Caki2 (cell line): Measurements from ENCODE around the gene FBXO27. TPM values are rescaled to one million over a fixed set of nuclear protein-coding genes. Genes with fewer than 3 reads are reported as not detected.

Experiments used
- DNase-seq: peaks from one replicate; pipeline ENCODE4 v3.0.0-alpha.2; 2015; ENCODE audit warnings: low read depth
- in situ Hi-C: cut with HindIII; loops from 2 replicates; pipeline ENCODE4 v1.10.0; 2016; ENCODE audit warnings: low sequenced_read_pairs, low pct_unique_long_range_greater_than_20kb, mixed read lengths
- total RNA-seq: library from RNA; depleted of rRNA; stranded (reverse); fragments of >200 nt; shearing (Covaris generic); gene quantifications from 2 replicates; pipeline ENCODE4 v1.2.3, GENCODE V29; 2014; ENCODE audit warnings: low replicate concordance

Gene FBXO27
- total RNA-seq, 1 experiment from 2014 or later, result 28.1 TPM

GRCh38 chr19:39047073-39047472, 14.7 kb upstream of the FBXO27 start:
- no peak for DNase-seq
- in situ Hi-C loops, result no loop called here

GRCh38 chr19:39046037-39046821, 13.9 kb upstream of the FBXO27 start:
- in situ Hi-C loops, result no loop called here

GRCh38 chr19:39045506-39045905, 13.2 kb upstream of the FBXO27 start:
- in situ Hi-C loops, result no loop called here
- no peak for DNase-seq

More at GRCh38 chr19:39046037-39046821, 13.9 kb upstream of the FBXO27 start:
- DNase-seq, result peak; percentile 89

GRCh38 chr19:39038098-39038497, 5.7 kb upstream of the FBXO27 start:
- DNase-seq, result peak; percentile 53
- in situ Hi-C loops, result no loop called here

GRCh38 chr19:39037194-39037593, 4.8 kb upstream of the FBXO27 start:
- in situ Hi-C loops, result no loop called here
- no peak for DNase-seq

GRCh38 chr19:39036581-39036980, 4.2 kb upstream of the FBXO27 start:
- DNase-seq, result no peak
- in situ Hi-C loops, result no loop called here

- peak; percentile 100 for DNase-seq
- in situ Hi-C loops, result no loop called here
Observed at GRCh38 chr19:39031368-39032062, 834 bp downstream of the FBXO27 start.

GRCh38 chr19:39030854-39031367, 1.4 kb downstream of the FBXO27 start:
- in situ Hi-C loops, result no loop called here
- no peak for DNase-seq

- in situ Hi-C loops, result no loop called here
- DNase-seq, result no peak
Observed at GRCh38 chr19:39024875-39025641, 7.3 kb downstream of the FBXO27 start.

- in situ Hi-C loops, result no loop called here
- DNase-seq, result no peak
Observed at GRCh38 chr19:39021063-39021462, 11.3 kb downstream of the FBXO27 start.

GRCh38 chr19:39017646-39018045, 14.7 kb downstream of the FBXO27 start:
- in situ Hi-C loops, result no loop called here
- DNase-seq, result no peak

GRCh38 chr19:39017026-39017425, 15.3 kb downstream of the FBXO27 start:
- DNase-seq, result no peak
- in situ Hi-C loops, result no loop called here

- no peak for DNase-seq
- in situ Hi-C loops, result no loop called here
Observed at GRCh38 chr19:39014037-39014436, 18.3 kb downstream of the FBXO27 start.

- no peak for DNase-seq
- in situ Hi-C loops, result no loop called here
Observed at GRCh38 chr19:39009001-39009400, 23.3 kb downstream of the FBXO27 start.

GRCh38 chr19:39008137-39008536, 24.2 kb downstream of the FBXO27 start:
- DNase-seq, result no peak
- in situ Hi-C loops, result no loop called here

- in situ Hi-C loops, result no loop called here
- no peak for DNase-seq
Observed at GRCh38 chr19:39007096-39007495, 25.3 kb downstream of the FBXO27 start.

GRCh38 chr19:39004403-39004802, 27.9 kb downstream of the FBXO27 start:
- in situ Hi-C loops, result no loop called here
- no peak for DNase-seq

- in situ Hi-C loops, result no loop called here
- no peak for DNase-seq
Observed at GRCh38 chr19:39003796-39004195, 28.6 kb downstream of the FBXO27 start.

- in situ Hi-C loops, result no loop called here
Observed at GRCh38 chr19:39003188-39003587, 29.2 kb downstream of the FBXO27 start.

More at GRCh38 chr19:39003188-39003587, 29.2 kb downstream of the FBXO27 start:
- no peak for DNase-seq
